ENCODE data around the gene GARIN3.

Gene GARIN3

DNA sequence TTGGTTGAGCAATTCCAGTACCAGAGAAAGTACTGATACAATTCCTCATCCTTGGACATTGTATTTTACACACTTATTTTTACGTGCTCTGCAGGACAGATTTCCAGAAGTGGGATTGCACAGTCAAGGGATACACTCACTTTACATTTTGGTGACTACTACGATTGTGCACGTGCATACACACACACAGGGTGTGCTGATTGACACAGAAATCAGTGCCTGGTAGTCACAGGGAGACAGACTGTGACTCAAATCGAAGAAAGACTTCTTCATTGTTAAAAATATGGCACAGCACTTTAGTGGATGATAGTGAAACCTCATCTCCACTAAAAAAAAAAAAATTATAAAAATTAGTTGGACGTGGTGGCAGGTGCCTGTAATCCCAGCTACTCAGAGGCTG lies 1.5 kb downstream of the GARIN3 start:
- no peak overlapping the region for H3K27ac ChIP-seq (ENCODE audit: low read depth, low read length)
- no peak overlapping the region for H3K4me3 ChIP-seq (ENCODE audit: low read depth, low read length)
- H3K9me3 ChIP-seq (ENCODE audit: control insufficient read depth, insufficient read depth, low read length): no peaks in the 10 kb centered on the region
- no peaks in the 10 kb centered on the region for H3K27me3 ChIP-seq (ENCODE audit: control insufficient read depth, insufficient read depth, low read length)
- no peaks in the 10 kb centered on the region for H3K4me1 ChIP-seq (ENCODE audit: control insufficient read depth, insufficient read depth, low read length)
- no peaks in the 10 kb centered on the region for H3K36me3 ChIP-seq (ENCODE audit: control insufficient read depth, insufficient read depth, low read length)
- H3K9ac ChIP-seq (ENCODE audit: low read depth, low read length): no peak overlapping the region

DNA sequence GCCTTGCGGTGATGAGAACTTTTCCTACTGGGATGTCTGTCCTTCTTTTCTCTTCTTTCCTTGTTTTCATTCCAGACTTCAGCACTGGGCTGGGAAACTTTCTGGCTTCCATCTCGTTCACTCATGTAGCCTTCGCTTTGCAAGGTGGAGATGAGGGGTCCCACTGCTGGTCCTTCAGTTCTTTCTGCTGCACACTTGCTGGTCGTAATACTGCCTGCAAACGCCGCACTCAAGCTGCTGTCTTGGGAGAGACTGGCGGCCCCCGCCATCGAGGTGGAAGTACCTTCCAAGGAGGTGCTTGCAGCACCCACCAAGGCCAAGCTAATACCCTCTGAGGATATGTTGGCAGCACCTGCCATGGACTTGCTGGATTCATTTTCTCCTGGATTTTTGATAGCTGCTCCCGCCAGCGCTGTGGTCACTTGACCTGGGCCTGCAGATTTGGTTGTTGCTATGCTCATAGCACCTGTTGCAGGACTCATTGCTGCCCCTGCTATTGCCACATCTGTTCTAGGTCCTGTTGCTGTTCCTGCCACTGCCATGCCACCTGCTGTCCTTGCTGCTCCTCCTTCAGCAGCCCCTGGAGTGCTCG lies 3.0 kb downstream of the GARIN3 start:
- Histone ChIP-seq H3K9me3 (ENCODE audit: control insufficient read depth, insufficient read depth, low read length) (no peaks in the 10 kb centered on the region), H3K9ac (ENCODE audit: low read depth, low read length) (no peak overlapping the region), H3K4me1 (ENCODE audit: control insufficient read depth, insufficient read depth, low read length) (no peaks in the 10 kb centered on the region), H3K36me3 (ENCODE audit: control insufficient read depth, insufficient read depth, low read length) (no peaks in the 10 kb centered on the region), H3K4me3 (ENCODE audit: low read depth, low read length) (no peak overlapping the region), H3K27me3 (ENCODE audit: control insufficient read depth, insufficient read depth, low read length) (no peaks in the 10 kb centered on the region), H3K27ac (ENCODE audit: low read depth, low read length) (no peak overlapping the region)

DNA sequence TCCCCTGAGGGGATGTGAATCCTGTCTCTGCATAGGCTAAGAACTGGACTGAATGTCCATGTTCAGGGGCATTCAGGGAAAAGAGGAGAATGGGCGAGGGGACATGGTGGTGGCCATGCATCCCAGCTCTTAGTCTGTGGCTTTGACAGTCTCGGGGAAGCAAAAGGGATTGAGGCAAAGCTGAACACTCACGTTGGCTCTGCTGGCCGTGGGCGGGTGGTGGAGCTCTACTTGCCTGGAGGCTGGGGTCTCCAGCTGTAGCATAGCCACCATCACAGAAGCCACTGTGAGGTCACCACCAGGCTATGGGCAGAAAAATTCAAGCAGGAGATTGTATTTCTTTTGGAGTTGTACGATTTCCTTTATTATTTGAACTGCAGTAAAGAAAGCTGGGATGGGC lies 4.1 kb downstream of the GARIN3 start:
- Histone ChIP-seq H3K36me3 (ENCODE audit: control insufficient read depth, insufficient read depth, low read length) (no peaks in the 10 kb centered on the region), H3K9me3 (ENCODE audit: control insufficient read depth, insufficient read depth, low read length) (no peaks in the 10 kb centered on the region), H3K9ac (ENCODE audit: low read depth, low read length) (no peak overlapping the region)

DNA sequence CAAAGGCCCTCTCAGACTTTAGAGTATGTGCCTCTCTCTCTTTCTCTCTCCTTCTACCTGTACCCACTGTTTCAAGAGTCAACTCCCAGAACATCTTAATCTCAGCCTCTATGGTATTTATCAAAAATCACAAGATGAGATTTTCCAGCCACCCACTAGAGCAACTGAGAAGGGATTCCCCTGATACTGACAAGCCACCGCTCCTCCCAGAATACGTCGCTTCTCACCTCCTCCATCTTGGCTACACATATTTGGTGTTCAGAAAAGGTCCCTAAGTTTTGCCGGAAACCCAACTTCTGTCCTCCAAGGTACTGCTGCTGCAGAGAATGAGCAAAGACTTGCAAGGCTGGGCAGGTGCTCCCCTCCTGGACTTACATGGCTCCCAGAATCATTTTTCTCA lies 6.1 kb downstream of the GARIN3 start:
- H3K9ac ChIP-seq (ENCODE audit: low read depth, low read length): no peak overlapping the region
- H3K27me3 ChIP-seq (ENCODE audit: control insufficient read depth, insufficient read depth, low read length): no peaks in the 10 kb centered on the region
- no peaks in the 10 kb centered on the region for H3K9me3 ChIP-seq (ENCODE audit: control insufficient read depth, insufficient read depth, low read length)
- no peaks in the 10 kb centered on the region for H3K36me3 ChIP-seq (ENCODE audit: control insufficient read depth, insufficient read depth, low read length)
- H3K4me1 ChIP-seq (ENCODE audit: control insufficient read depth, insufficient read depth, low read length): no peaks in the 10 kb centered on the region
- H3K4me3 ChIP-seq (ENCODE audit: low read depth, low read length): no peak overlapping the region
- H3K27ac ChIP-seq (ENCODE audit: low read depth, low read length): no peak overlapping the region

More for the DNA sequence above, 4.1 kb downstream of the GARIN3 start:
- no peak overlapping the region for H3K27ac ChIP-seq (ENCODE audit: low read depth, low read length)
- H3K4me3 ChIP-seq (ENCODE audit: low read depth, low read length): no peak overlapping the region
- H3K4me1 ChIP-seq (ENCODE audit: control insufficient read depth, insufficient read depth, low read length): no peaks in the 10 kb centered on the region
- no peaks in the 10 kb centered on the region for H3K27me3 ChIP-seq (ENCODE audit: control insufficient read depth, insufficient read depth, low read length)

DNA sequence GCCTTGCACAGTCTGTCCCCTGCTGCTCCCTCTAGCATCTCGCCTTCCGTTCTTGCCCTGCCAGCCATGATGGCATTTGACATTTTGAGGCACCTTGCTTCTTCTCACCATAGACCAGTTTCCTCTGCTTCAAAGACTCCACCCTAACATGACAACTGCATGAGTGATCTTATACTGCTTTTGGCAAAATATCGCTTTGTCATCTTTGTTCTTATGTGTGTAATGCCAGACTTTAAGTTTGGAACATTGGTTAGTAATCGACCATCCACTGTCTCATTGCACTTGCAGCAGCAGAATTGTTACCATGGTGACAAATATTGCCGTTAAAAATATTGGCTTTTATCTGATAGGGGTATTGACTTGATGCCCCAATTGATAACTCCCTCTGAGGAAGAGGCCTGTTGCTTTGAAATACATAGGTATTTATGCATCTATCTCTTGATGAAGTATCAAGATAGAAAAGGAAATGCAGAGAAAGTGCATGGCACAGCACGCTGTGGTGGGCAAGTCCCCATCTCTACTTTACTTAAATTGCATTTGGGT lies 6.8 kb downstream of the GARIN3 start:
- Histone ChIP-seq H3K9ac (ENCODE audit: low read depth, low read length) (no peak overlapping the region), H3K36me3 (ENCODE audit: control insufficient read depth, insufficient read depth, low read length) (no peaks in the 10 kb centered on the region), H3K27ac (ENCODE audit: low read depth, low read length) (no peak overlapping the region), H3K4me3 (ENCODE audit: low read depth, low read length) (no peak overlapping the region), H3K9me3 (ENCODE audit: control insufficient read depth, insufficient read depth, low read length) (no peaks in the 10 kb centered on the region), H3K4me1 (ENCODE audit: control insufficient read depth, insufficient read depth, low read length) (no peaks in the 10 kb centered on the region), H3K27me3 (ENCODE audit: control insufficient read depth, insufficient read depth, low read length) (no peaks in the 10 kb centered on the region)

DNA sequence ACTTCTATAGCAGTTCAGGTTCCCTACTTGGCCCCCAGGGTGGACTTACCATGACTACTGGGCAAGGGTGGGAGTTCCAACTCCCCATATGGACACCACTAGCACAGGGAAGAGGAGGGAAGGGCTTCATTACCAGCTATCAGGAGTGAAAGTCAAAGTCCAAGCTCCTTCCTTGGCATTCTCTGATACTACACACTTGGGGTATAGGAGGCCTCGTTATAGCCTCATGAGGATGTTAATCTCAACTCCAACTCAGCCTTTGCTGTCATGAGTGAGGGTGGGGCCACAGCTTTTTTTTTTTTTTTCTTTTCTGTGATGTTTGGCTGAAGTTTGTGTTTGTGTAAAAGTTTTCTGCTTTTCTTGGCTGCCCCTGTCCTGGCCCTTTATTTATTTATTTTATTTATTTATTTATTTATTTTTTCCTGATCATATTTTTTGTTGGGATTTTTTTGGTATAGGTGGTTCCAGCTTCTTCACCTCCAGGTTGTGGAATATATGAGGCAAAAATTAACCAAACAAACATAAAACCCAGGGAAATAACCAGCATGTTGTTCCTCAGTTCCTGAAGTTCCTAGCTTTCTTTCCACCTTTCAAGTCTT lies 8.7 kb downstream of the GARIN3 start:
- no peaks in the 10 kb centered on the region for H3K9me3 ChIP-seq (ENCODE audit: control insufficient read depth, insufficient read depth, low read length)
- H3K4me3 ChIP-seq (ENCODE audit: low read depth, low read length): no peak overlapping the region
- H3K36me3 ChIP-seq (ENCODE audit: control insufficient read depth, insufficient read depth, low read length): no peaks in the 10 kb centered on the region
- no peaks in the 10 kb centered on the region for H3K4me1 ChIP-seq (ENCODE audit: control insufficient read depth, insufficient read depth, low read length)
- no peak overlapping the region for H3K9ac ChIP-seq (ENCODE audit: low read depth, low read length)
- H3K27ac ChIP-seq (ENCODE audit: low read depth, low read length): no peak overlapping the region
- no peaks in the 10 kb centered on the region for H3K27me3 ChIP-seq (ENCODE audit: control insufficient read depth, insufficient read depth, low read length)

DNA sequence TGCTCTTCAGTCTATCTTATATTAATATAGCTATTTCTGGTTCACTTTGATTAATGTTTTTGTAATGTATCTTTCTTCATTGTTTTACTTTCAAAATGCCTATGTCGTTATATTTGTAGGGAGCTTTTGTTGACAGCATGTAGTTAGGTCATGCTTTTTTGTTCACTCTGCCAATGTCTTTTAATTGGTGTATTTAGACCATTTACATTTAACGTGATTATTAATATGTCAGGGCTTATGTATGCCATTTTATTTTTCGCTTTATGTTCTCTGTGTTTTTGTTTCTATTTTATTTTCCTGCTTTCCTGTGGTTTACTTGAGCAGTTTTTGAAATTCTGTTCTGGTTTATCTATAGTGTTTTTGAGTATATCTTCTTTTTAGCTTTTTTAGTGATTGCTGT lies 10.8 kb downstream of the GARIN3 start:
- H3K9me3 ChIP-seq (ENCODE audit: control insufficient read depth, insufficient read depth, low read length): no peaks in the 10 kb centered on the region
- no peaks in the 10 kb centered on the region for H3K36me3 ChIP-seq (ENCODE audit: control insufficient read depth, insufficient read depth, low read length)
- no peak overlapping the region for H3K4me3 ChIP-seq (ENCODE audit: low read depth, low read length)
- H3K27ac ChIP-seq (ENCODE audit: low read depth, low read length): no peak overlapping the region
- no peak overlapping the region for H3K9ac ChIP-seq (ENCODE audit: low read depth, low read length)
- no peaks in the 10 kb centered on the region for H3K27me3 ChIP-seq (ENCODE audit: control insufficient read depth, insufficient read depth, low read length)
- no peaks in the 10 kb centered on the region for H3K4me1 ChIP-seq (ENCODE audit: control insufficient read depth, insufficient read depth, low read length)

DNA sequence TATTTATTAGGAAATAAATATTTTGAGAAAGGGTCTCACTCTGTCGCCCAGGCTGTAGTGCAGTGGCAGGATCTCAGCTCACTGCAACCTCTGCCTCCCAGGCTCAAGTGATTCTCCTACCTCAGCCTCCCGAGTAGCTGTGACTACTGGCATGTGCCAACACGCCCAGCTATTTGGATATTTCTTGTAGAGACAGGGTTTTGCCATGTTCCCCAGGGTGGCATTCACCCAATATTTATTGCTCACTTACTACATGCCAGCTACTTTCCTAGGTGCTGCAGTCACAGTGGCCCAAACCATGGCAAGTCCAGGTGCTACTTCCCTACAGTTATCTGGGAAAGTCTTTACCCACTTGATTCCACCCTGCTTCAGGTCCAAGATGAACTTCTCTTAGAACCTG lies 15.1 kb downstream of the GARIN3 start:
- no peak overlapping the region for H3K9ac ChIP-seq (ENCODE audit: low read depth, low read length)
- no peaks in the 10 kb centered on the region for H3K4me1 ChIP-seq (ENCODE audit: control insufficient read depth, insufficient read depth, low read length)

DNA sequence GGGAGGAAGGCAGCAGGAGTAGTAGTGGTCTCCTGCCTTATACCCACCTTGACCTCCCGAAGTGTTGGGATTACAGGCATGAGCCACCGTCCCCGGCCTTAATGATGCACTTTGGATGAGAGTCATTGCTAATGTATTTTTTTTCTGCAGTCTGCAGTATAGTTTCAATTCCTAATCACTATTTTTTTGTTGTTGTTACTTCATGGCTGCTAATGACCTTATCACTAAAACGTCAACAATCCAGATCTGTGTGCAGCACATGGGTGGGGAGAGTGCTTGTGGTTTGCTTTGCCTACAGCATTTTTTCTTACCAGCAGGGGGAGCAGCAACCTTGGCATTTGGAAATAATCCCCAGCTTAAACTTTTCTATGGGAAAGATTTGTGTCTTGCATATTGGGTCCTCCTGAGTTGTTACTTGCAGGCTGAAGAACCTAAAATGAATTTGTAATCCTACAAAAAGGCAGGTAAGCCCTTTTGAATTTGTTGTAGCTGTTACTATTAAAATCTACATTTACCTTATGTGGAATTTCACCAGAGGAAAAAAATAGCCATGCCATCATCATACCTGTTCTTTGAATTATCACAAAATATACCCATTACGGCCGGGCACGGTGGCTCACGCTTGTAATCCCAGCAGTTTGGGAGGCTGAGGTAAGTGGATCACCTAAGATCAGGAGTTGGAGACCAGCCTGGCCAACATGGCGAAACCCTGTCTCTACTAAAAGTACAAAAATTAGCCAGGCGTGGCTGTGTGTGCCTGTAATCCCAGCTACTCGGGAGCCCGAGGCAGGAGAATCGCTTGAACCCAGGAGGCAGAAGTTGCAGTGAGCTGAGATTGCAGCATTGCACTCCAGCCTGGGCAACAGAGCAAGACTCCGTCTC lies 17.1 kb downstream of the GARIN3 start:
- Histone ChIP-seq H3K9me3 (ENCODE audit: control insufficient read depth, insufficient read depth, low read length) (no peaks in the 10 kb centered on the region), H3K36me3 (ENCODE audit: control insufficient read depth, insufficient read depth, low read length) (no peaks in the 10 kb centered on the region), H3K4me3 (ENCODE audit: low read depth, low read length) (no peak overlapping the region), H3K27ac (ENCODE audit: low read depth, low read length) (no peak overlapping the region), H3K27me3 (ENCODE audit: control insufficient read depth, insufficient read depth, low read length) (no peaks in the 10 kb centered on the region), H3K4me1 (ENCODE audit: control insufficient read depth, insufficient read depth, low read length) (no peaks in the 10 kb centered on the region), H3K9ac (ENCODE audit: low read depth, low read length) (no peak overlapping the region)

More for the DNA sequence above, 15.1 kb downstream of the GARIN3 start:
- Histone ChIP-seq H3K27me3 (ENCODE audit: control insufficient read depth, insufficient read depth, low read length) (no peaks in the 10 kb centered on the region), H3K27ac (ENCODE audit: low read depth, low read length) (no peak overlapping the region), H3K9me3 (ENCODE audit: control insufficient read depth, insufficient read depth, low read length) (no peaks in the 10 kb centered on the region), H3K4me3 (ENCODE audit: low read depth, low read length) (no peak overlapping the region), H3K36me3 (ENCODE audit: control insufficient read depth, insufficient read depth, low read length) (no peaks in the 10 kb centered on the region)

DNA sequence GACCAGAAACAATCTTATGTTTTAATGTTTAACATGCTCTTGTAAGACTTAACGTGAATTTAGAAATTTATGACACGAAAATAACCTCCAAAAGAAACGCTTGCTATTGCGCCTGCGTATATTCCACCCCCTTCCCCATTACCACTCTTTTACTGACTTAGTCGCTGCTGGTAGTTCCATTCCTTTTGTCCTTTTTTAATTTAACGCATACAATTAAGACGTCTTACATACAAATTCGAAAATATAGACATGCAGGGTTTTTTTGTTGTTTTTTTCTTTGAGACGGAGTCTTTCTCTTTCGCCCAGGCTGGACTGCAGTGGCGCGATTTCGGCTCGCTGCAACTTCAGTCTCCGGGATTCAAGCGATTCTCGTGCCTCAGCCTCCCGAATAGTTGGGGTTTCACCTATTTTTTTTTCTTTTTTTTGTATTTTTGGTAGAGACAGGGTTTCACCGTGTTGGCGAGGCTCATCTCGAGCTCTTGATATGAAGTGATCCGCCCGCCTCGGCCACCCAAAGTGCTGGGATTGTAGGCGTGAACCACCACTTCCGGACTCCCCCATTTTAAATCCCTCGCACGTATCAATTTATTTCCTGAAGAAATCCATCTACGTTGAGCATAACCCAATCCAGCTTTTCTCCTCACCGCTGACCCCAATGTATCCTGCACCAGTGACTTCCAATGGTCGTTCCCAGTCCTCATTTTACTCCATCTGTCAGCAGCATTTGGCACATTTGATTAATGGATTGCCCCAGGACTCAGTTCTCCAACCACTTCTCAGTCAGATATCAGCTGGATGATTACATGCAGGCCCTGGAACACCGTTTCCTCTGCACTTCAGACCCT lies 22.7 kb downstream of the GARIN3 start:
- peak overlapping the region; percentile 45 for H3K27ac ChIP-seq (ENCODE audit: low read depth, low read length)

More for the DNA sequence above, 22.7 kb downstream of the GARIN3 start:
- no peaks in the 10 kb centered on the region for H3K4me1 ChIP-seq (ENCODE audit: control insufficient read depth, insufficient read depth, low read length)
- H3K9me3 ChIP-seq (ENCODE audit: control insufficient read depth, insufficient read depth, low read length): no peaks in the 10 kb centered on the region
- H3K9ac ChIP-seq (ENCODE audit: low read depth, low read length): no peak overlapping the region
- H3K36me3 ChIP-seq (ENCODE audit: control insufficient read depth, insufficient read depth, low read length): peaks cover 10% of the 10 kb centered on the region
- H3K27me3 ChIP-seq (ENCODE audit: control insufficient read depth, insufficient read depth, low read length): no peaks in the 10 kb centered on the region
- H3K4me3 ChIP-seq (ENCODE audit: low read depth, low read length): peak overlapping the region; percentile 90
